Panc1 (cell line): ENCODE data around the gene CEBPZ. TPM values are rescaled to one million over a fixed set of nuclear protein-coding genes. Genes with fewer than 3 reads are reported as not detected.
A peak's percentile ranks its signal among the peaks of the same experiment; 100 is the strongest.

ENCODE experiments used
- ATAC-seq: fragments of 200-7000 bp; cut with Tn5 transposase; 2 replicates; pipeline ENCODE4 v1.9.1; 2020; ENCODE audit warnings: mild to moderate bottlenecking, moderate library complexity
- BruUV-seq: library from RNA; stranded (reverse); fragments of 400-500 nt; replicated peaks from 2 replicates; lab custom pipeline; 2021; lab: Mats Ljungman, UMichigan
- CTCF ChIA-PET: fragments of 300-600 bp; sonication (Branson Sonifier 250); formaldehyde crosslinking; loops from one replicate; lab custom pipeline; 2022; ENCODE audit warnings: antibody characterized with exemption; lab: Charles Lee
- POLR2A ChIA-PET: fragments of 300-600 bp; sonication (Branson Sonifier 250); formaldehyde crosslinking; loops from one replicate; lab custom pipeline; 2022; ENCODE audit warnings: antibody characterized with exemption; lab: Charles Lee
- DNase-seq: peaks from one replicate; pipeline ENCODE4 v3.0.0-alpha.2; 2010; ENCODE audit warnings: low read depth, low spot score
- H3K27ac ChIP-seq: 2 replicates; pipeline ENCODE4 v1.5.1; 2011; ENCODE audit warnings: mild to moderate bottlenecking, low read length, inconsistent platforms
- H3K27me3 ChIP-seq: fragments of 200-500 bp; sonication (Bioruptor generic); 2 replicates; pipeline ENCODE4 v1.6.0; 2014; ENCODE audit warnings: low read length, inconsistent platforms; ENCODE audit not compliant: control insufficient read depth, insufficient read depth
- H3K36me3 ChIP-seq: fragments of 200-500 bp; sonication (Bioruptor generic); 2 replicates; pipeline ENCODE4 v1.5.1; 2014; ENCODE audit warnings: inconsistent platforms, mild to moderate bottlenecking, low read length, moderate library complexity; ENCODE audit not compliant: control insufficient read depth, insufficient read depth
- H3K4me1 ChIP-seq: 2 replicates; pipeline ENCODE4 v1.5.1; 2011; ENCODE audit warnings: inconsistent platforms, mild to moderate bottlenecking, low read length, moderate library complexity; ENCODE audit not compliant: control insufficient read depth, insufficient read depth
- H3K4me3 ChIP-seq, 2 experiments: 2 replicates each; pipeline ENCODE4 v1.5.1; 2011 to 2012; ENCODE audit warnings: low read depth in 2 of 2, low read length in 2 of 2, mild to moderate bottlenecking in 2 of 2, inconsistent platforms in 1 of 2, moderate library complexity in 1 of 2
- H3K9me3 ChIP-seq: fragments of 200-500 bp; sonication (Bioruptor generic); 2 replicates; pipeline ENCODE4 v1.5.1; 2014; ENCODE audit warnings: low read depth, mild to moderate bottlenecking, inconsistent platforms, low read length, moderate library complexity; ENCODE audit not compliant: control insufficient read depth, insufficient read depth
- POLR2AphosphoS5 ChIP-seq: IDR thresholded peaks from 2 replicates; pipeline ENCODE4 v1.6.1; 2012; ENCODE audit warnings: mild to moderate bottlenecking, low read depth, low read length, moderate library complexity
- SIN3A ChIP-seq: IDR thresholded peaks from 2 replicates; pipeline ENCODE4 v1.6.1; 2012; ENCODE audit warnings: low read depth, mild to moderate bottlenecking, low read length, moderate library complexity, borderline replicate concordance; ENCODE audit not compliant: insufficient read depth
- TCF7L2 ChIP-seq: IDR thresholded peaks from 2 replicates; pipeline ENCODE4 v1.6.1; 2011; ENCODE audit warnings: mild to moderate bottlenecking, low read depth, low read length, inconsistent platforms
- in situ Hi-C: cut with HindIII; loops from 2 replicates; pipeline ENCODE4 v1.10.0; 2016; ENCODE audit warnings: low sequenced_read_pairs, low pct_unique_long_range_greater_than_20kb
- intact Hi-C: fragments of 100-400 bp; cut with micrococcal nuclease; formaldehyde crosslinking; loops from one replicate; pipeline ENCODE4 v1.10.0; 2022; ENCODE audit not compliant: unreplicated experiment
- total RNA-seq: library from RNA; stranded (reverse); gene quantifications from one replicate; pipeline ENCODE4 v1.2.1, GENCODE V29; 2021; ENCODE audit not compliant: unreplicated experiment
- TF ChIP-seq, protein P1 (sequence below), 2 experiments: IDR thresholded peaks; 2 replicates each; pipeline ENCODE4 v1.6.1; 2011 to 2012; ENCODE audit warnings: low read depth in 2 of 2, control low read depth in 1 of 2, low read length in 1 of 2, mild to moderate bottlenecking in 1 of 2, moderate library complexity in 1 of 2; ENCODE audit not compliant: insufficient read depth in 1 of 2
- TF ChIP-seq, protein P2 (sequence below): fragments of 450-650 bp; IDR thresholded peaks from 2 replicates; pipeline ENCODE4 v1.5.1; 2017; ENCODE audit warnings: mild to moderate bottlenecking

Gene CEBPZ
- total RNA-seq, 1 experiment from 2014 or later: 63.8 TPM

DNA sequence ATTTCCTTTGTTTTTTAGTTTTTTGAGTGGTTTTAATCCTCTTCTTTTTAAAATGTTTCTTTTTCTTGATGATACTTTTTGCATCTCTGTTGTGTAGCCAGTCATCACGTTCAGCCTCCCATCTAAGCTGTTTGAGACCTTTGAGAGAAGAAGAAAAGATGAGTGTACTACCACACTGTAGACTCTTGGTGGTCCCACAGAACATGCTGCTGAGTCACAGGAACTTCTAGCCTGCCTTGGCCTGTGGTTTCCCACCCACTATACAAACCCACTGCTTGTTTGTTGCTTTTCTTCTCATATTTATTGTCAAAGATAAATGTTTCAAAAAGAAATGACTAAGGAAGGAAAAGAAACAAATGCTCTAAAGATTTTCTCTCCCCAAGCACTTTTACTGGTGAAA lies 29.6 kb downstream of the CEBPZ start:
- peaks cover 5% of the 10 kb centered on the region; the same call in 1 of the 2 replicates for H3K9me3 ChIP-seq
- H3K4me3 ChIP-seq: no peak overlapping the region
- ChIA-PET CTCF (no interaction called here), POLR2A (no interaction called here)
- ATAC-seq (no peak), DNase-seq (no peak)
- no peaks in the 10 kb centered on the region for H3K4me1 ChIP-seq
- peaks cover 33% of the 10 kb centered on the region for H3K36me3 ChIP-seq
- BruUV-seq: TSS peak; percentile 10
- in situ Hi-C loops (no loop called here), intact Hi-C loops (no loop called here)
- TF ChIP-seq, protein P1, sequence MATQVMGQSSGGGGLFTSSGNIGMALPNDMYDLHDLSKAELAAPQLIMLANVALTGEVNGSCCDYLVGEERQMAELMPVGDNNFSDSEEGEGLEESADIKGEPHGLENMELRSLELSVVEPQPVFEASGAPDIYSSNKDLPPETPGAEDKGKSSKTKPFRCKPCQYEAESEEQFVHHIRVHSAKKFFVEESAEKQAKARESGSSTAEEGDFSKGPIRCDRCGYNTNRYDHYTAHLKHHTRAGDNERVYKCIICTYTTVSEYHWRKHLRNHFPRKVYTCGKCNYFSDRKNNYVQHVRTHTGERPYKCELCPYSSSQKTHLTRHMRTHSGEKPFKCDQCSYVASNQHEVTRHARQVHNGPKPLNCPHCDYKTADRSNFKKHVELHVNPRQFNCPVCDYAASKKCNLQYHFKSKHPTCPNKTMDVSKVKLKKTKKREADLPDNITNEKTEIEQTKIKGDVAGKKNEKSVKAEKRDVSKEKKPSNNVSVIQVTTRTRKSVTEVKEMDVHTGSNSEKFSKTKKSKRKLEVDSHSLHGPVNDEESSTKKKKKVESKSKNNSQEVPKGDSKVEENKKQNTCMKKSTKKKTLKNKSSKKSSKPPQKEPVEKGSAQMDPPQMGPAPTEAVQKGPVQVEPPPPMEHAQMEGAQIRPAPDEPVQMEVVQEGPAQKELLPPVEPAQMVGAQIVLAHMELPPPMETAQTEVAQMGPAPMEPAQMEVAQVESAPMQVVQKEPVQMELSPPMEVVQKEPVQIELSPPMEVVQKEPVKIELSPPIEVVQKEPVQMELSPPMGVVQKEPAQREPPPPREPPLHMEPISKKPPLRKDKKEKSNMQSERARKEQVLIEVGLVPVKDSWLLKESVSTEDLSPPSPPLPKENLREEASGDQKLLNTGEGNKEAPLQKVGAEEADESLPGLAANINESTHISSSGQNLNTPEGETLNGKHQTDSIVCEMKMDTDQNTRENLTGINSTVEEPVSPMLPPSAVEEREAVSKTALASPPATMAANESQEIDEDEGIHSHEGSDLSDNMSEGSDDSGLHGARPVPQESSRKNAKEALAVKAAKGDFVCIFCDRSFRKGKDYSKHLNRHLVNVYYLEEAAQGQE (IDR thresholded peaks at IDR 0.05; ENCODE audit: insufficient read depth in 1 of 2, low read depth in 2 of 2, low read length in 1 of 2): no peak
- no peak overlapping the region for H3K27ac ChIP-seq
- H3K27me3 ChIP-seq: no peaks in the 10 kb centered on the region

DNA sequence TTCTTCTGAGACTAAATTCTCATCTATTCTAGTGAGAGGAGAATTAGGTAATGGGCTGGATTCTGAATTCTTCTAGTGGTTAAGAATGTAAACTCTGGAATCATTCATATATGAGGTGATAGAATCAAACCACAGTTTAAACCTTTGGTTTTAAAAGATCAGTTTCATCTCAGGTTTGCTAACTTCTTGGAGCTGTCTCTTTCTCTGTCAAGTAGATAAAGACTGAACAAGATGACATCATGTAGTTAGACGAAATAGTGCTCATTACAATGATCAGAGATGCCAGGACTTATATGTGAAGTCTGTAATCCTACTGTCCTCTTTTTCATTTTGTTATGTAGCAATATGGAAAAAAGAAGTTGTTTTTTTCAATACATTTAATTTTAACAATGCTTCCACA lies 30.2 kb downstream of the CEBPZ start:
- CTCF ChIA-PET: no interaction called here
- no TSS peak for BruUV-seq
- peaks cover 33% of the 10 kb centered on the region for H3K36me3 ChIP-seq
- H3K9me3 ChIP-seq: peaks cover 5% of the 10 kb centered on the region; the same call in 1 of the 2 replicates
- TF ChIP-seq TCF7L2 (no peak), POLR2AphosphoS5 (no peak)
- DNase-seq (no peak), ATAC-seq (no peak)
- intact Hi-C loops: no loop called here
- no peaks in the 10 kb centered on the region for H3K4me1 ChIP-seq
- in situ Hi-C loops: no loop called here
- POLR2A ChIA-PET: no interaction called here
- no peak overlapping the region for H3K4me3 ChIP-seq
- H3K27ac ChIP-seq: no peak overlapping the region
- no peaks in the 10 kb centered on the region for H3K27me3 ChIP-seq

DNA sequence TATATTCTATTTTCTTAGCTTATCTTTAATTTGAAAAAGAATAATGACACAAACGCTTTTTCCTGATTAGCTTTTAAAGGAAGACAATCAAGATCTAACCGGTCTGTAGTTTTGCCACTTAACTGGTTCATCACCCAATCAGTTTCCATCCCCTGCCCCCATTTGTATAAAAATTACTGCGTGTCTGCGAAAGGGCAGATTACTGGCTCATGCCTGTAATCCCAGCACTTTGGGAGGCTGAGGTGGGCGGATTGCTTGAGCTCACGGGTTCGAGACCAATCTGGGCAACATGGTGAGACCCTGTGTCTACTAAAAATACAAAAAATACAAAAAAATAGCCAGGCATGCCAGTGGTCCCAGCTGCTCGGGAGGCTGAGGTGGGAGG lies 32.7 kb downstream of the CEBPZ start:
- in situ Hi-C loops: no loop called here
- no peak for DNase-seq
- peaks cover 21% of the 10 kb centered on the region for H3K36me3 ChIP-seq
- no peaks in the 10 kb centered on the region for H3K27me3 ChIP-seq
- H3K4me1 ChIP-seq: no peaks in the 10 kb centered on the region
- BruUV-seq: no TSS peak
- peaks cover 1% of the 10 kb centered on the region; the same call in 1 of the 2 replicates for H3K9me3 ChIP-seq
- CTCF ChIA-PET: no interaction called here
- no peak for TF ChIP-seq POLR2AphosphoS5
- no peak for TF ChIP-seq SIN3A
- TF ChIP-seq, protein P2, sequence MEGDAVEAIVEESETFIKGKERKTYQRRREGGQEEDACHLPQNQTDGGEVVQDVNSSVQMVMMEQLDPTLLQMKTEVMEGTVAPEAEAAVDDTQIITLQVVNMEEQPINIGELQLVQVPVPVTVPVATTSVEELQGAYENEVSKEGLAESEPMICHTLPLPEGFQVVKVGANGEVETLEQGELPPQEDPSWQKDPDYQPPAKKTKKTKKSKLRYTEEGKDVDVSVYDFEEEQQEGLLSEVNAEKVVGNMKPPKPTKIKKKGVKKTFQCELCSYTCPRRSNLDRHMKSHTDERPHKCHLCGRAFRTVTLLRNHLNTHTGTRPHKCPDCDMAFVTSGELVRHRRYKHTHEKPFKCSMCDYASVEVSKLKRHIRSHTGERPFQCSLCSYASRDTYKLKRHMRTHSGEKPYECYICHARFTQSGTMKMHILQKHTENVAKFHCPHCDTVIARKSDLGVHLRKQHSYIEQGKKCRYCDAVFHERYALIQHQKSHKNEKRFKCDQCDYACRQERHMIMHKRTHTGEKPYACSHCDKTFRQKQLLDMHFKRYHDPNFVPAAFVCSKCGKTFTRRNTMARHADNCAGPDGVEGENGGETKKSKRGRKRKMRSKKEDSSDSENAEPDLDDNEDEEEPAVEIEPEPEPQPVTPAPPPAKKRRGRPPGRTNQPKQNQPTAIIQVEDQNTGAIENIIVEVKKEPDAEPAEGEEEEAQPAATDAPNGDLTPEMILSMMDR: no peak
- no peak for TF ChIP-seq TCF7L2
- TF ChIP-seq, protein P1 (IDR thresholded peaks at IDR 0.05; ENCODE audit: insufficient read depth in 1 of 2, low read depth in 2 of 2, low read length in 1 of 2): no peak
- ATAC-seq: no peak
- POLR2A ChIA-PET: no interaction called here
- intact Hi-C loops: no loop called here
- H3K4me3 ChIP-seq: no peak overlapping the region
- H3K27ac ChIP-seq: no peak overlapping the region
